Measurements from ENCODE around the gene MRPS5. TPM values are rescaled to one million over a fixed set of nuclear protein-coding genes. Genes with fewer than 3 reads are reported as not detected.

The MRPS5 gene
- total RNA-seq, 6 experiments from 2014 or later, result 36.1 to 52.1 (median 47.9) TPM

GRCh38 chr2:95052307-95052706, 69.3 kb downstream of the MRPS5 start:
- DNase-seq (no peak), ATAC-seq (no peak)
- Histone ChIP-seq H3K27ac (no peak overlapping the region), H3K4me1 (no peaks in the 10 kb centered on the region), H3K9me3 (no peaks in the 10 kb centered on the region), H3K27me3 (no peaks in the 10 kb centered on the region), H3K36me3 (no peaks in the 10 kb centered on the region), H3K4me3 (no peak overlapping the region)
- WGBS (ENCODE audit: insufficient coverage, low coverage, low lambda C conversion rate, missing lambda C conversion rate), result 75% methylated on average over 3 of the region's 6 CpGs
- intact Hi-C loops (cut with DNase I), result no loop called here
- TF ChIP-seq CTCF (IDR thresholded peaks at IDR 0.05) (no peak), POLR2A (IDR thresholded peaks at IDR 0.05) (no peak)

- H3K4me1 ChIP-seq, result no peaks in the 10 kb centered on the region
- no peaks in the 10 kb centered on the region for H3K36me3 ChIP-seq
- 71% methylated on average over 8 of the region's 10 CpGs for WGBS (ENCODE audit: insufficient coverage, low coverage, low lambda C conversion rate, missing lambda C conversion rate)
- intact Hi-C loops (cut with DNase I), result no loop called here
- no peaks in the 10 kb centered on the region for H3K27me3 ChIP-seq
- no peaks in the 10 kb centered on the region for H3K9me3 ChIP-seq
- no peak for TF ChIP-seq CTCF (IDR thresholded peaks at IDR 0.05)
- TF ChIP-seq POLR2A (IDR thresholded peaks at IDR 0.05), result no peak
- ATAC-seq (no peak), DNase-seq (no peak)
- H3K4me3 ChIP-seq, result no peak overlapping the region
- no peak overlapping the region for H3K27ac ChIP-seq
Measured at GRCh38 chr2:95051626-95052025, 70.0 kb downstream of the MRPS5 start.

- H3K36me3 ChIP-seq, result no peaks in the 10 kb centered on the region
- H3K9me3 ChIP-seq, result no peaks in the 10 kb centered on the region
- H3K4me1 ChIP-seq, result no peaks in the 10 kb centered on the region
- H3K4me3 ChIP-seq, result no peak overlapping the region
- no peak overlapping the region for H3K27ac ChIP-seq
- intact Hi-C loops (cut with DNase I), result no loop called here
- no peak for TF ChIP-seq POLR2A (IDR thresholded peaks at IDR 0.05)
- TF ChIP-seq CTCF (IDR thresholded peaks at IDR 0.05), result no peak
- WGBS (ENCODE audit: insufficient coverage, low coverage, low lambda C conversion rate, missing lambda C conversion rate), result 63% methylated on average over 3 of the region's 7 CpGs
- ATAC-seq, result no peak
- no peak for DNase-seq
- H3K27me3 ChIP-seq, result no peaks in the 10 kb centered on the region
Measured at GRCh38 chr2:95050385-95051300, 71.0 kb downstream of the MRPS5 start.

GRCh38 chr2:95049961-95050360, 71.6 kb downstream of the MRPS5 start:
- 80% methylated on average over 3 of the region's 6 CpGs for WGBS (ENCODE audit: insufficient coverage, low coverage, low lambda C conversion rate, missing lambda C conversion rate)
- TF ChIP-seq POLR2A (IDR thresholded peaks at IDR 0.05), result no peak
- TF ChIP-seq CTCF (IDR thresholded peaks at IDR 0.05), result no peak
- Histone ChIP-seq H3K4me3 (no peak overlapping the region), H3K9me3 (no peaks in the 10 kb centered on the region), H3K27me3 (no peaks in the 10 kb centered on the region), H3K27ac (no peak overlapping the region), H3K36me3 (no peaks in the 10 kb centered on the region), H3K4me1 (no peaks in the 10 kb centered on the region)
- intact Hi-C loops (cut with DNase I), result no loop called here
- ATAC-seq (no peak), DNase-seq (no peak)

Data from right lobe of liver (tissue), 6 donors.